Sciatic nerve (tissue), 2 donors: ENCODE measurements around the gene MUSK. TPM values are rescaled to one million over a fixed set of nuclear protein-coding genes. Genes with fewer than 3 reads are reported as not detected.
"Not testable (repeated sequence)": the region's sequence is repeated elsewhere in the genome, so short reads cannot be mapped to it uniquely, and the experiment has no call there.

Source experiments
- ATAC-seq: fragments of 200-7000 bp; cut with Tn5 transposase; one replicate; pipeline ENCODE4 v1.9.1; 2020; ENCODE audit warnings: mild to moderate bottlenecking, moderate library complexity
- DNase-seq: peaks from one replicate; pipeline ENCODE4 v3.0.0-alpha.2; 2020; ENCODE audit warnings: low spot score
- intact Hi-C: fragments of 100-400 bp; cut with DNase I; formaldehyde crosslinking; loops from one replicate; pipeline ENCODE4 v1.14.2; 2022
- total RNA-seq: library from RNA; stranded (reverse); fragmentation: NEBNext Ultra II Directional; extraction: Animal tissue kit (Norgen Biotek cat#: 25700); gene quantifications from one replicate; pipeline ENCODE4 v1.2.1, GENCODE V29; 2021
- donor health status: DM: no; HTN: no; CAD: no.
- donor health status: DM: no; HTN: no; CAD: no.

MUSK gene
- total RNA-seq, 1 donor from 2014 or later = 0.62 TPM

DNA sequence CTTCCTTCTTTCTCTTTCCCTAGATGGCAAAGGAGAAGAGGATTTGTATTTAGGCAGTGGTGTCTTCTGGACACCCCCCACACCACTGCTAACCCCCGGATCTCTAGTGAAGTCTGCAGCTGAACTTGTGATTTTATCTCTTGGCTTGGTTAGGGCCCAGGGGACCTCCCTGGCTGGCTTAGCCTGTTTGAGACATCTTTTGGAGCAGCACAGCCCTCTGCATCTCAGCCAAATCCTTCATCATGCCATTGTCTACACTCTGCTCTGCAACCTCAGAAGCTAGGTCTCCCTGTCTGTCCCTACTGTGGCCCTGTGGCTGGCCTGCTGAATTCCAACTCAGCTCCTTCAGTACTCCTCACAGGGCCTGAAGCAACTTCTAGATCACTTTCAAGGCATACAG is 81.7 kb downstream of the MUSK start:
- DNase-seq (peak; percentile 77), ATAC-seq (peak; percentile 89)
- intact Hi-C loops = no loop called here

DNA sequence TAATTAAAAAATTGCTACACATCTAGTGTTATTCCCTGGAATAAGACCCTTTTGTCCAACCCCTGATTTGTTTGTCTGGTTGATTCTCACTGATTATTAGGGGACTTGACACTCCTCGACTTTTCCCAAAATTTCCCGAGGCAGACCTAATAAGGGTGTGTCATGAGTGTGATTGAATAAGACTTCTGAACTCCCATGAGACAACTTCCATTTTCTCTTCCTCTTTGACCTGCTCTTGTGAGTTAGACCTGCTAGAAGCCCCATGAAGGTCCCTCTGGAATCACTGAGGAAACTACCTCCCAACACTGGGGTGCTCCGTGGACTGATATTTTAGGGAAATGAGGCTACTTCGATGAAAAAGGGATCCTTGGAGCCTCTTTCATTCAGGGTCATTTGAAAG is 83.4 kb downstream of the MUSK start:
- ATAC-seq = no peak
- intact Hi-C loops = no loop called here

GRCh38 chr9:110752766-110753165 is 84.2 kb downstream of the MUSK start:
- DNase-seq (no peak), ATAC-seq (no peak)
- intact Hi-C loops = no loop called here

More for the DNA sequence above, 83.4 kb downstream of the MUSK start:
- DNase-seq = no peak

- intact Hi-C loops = no loop called here
- DNase-seq (no peak), ATAC-seq (peak; percentile 87)
Measured at GRCh38 chr9:110753731-110754231, 85.2 kb downstream of the MUSK start.

DNA sequence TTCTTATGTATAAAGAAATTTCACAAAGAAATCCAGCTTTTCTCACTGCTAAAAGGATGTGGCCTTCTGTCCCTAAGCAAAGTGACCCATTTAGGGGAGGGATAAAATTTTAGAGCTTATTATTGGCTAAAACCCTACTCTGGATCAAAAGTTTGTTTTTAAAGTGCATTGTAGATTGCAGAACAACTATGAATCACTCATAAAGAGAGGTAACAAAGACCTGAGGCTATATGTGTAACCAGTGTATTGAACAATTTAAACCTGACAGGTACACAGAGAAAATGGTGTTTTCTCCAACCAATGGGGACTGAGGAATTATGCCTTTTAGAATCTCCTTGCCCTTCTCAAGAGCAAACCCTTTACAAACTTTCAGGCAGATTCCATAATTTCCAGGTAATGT is 86.6 kb downstream of the MUSK start:
- intact Hi-C loops = no loop called here
- ATAC-seq = no peak
- no peak for DNase-seq

GRCh38 chr9:110758201-110758600 is 89.6 kb downstream of the MUSK start:
- DNase-seq = no peak
- intact Hi-C loops = no loop called here
- ATAC-seq = no peak

GRCh38 chr9:110762783-110763182 is 94.2 kb downstream of the MUSK start:
- ATAC-seq (no peak), DNase-seq (no peak)
- intact Hi-C loops = no loop called here

GRCh38 chr9:110763568-110763967 is 95.0 kb downstream of the MUSK start:
- ATAC-seq (no peak), DNase-seq (no peak)
- intact Hi-C loops = no loop called here

GRCh38 chr9:110764006-110764405 is 95.4 kb downstream of the MUSK start:
- ATAC-seq (no peak), DNase-seq (no peak)
- intact Hi-C loops = no loop called here

DNA sequence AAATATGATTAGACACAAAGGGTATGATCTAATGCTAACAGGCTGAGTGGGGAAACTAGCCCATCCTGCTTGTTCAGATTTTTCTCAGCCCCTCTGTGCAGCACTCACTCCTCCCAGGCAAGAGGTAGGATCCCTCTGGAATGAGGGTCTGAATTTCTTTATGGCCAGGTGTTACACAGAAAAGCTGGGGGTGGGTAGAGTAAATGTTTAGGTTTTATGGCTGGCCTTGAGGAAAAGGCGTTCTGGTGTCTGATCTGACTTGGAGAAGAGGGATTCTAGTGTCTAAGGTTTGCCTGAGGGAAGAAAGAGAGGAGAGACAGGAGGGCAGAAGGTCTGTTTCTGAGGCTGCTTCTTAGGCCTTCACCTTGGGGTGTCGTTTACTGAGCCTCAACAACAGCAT is 97.3 kb downstream of the MUSK start:
- DNase-seq (no peak), ATAC-seq (no peak)
- intact Hi-C loops = no loop called here

- DNase-seq = peak; percentile 83
- peak; percentile 99 for ATAC-seq
- intact Hi-C loops = no loop called here
Measured at GRCh38 chr9:110767559-110768063, 99.0 kb downstream of the MUSK start.

- no peak for DNase-seq
Measured at GRCh38 chr9:110768886-110769285, 100.3 kb downstream of the MUSK start.

DNA sequence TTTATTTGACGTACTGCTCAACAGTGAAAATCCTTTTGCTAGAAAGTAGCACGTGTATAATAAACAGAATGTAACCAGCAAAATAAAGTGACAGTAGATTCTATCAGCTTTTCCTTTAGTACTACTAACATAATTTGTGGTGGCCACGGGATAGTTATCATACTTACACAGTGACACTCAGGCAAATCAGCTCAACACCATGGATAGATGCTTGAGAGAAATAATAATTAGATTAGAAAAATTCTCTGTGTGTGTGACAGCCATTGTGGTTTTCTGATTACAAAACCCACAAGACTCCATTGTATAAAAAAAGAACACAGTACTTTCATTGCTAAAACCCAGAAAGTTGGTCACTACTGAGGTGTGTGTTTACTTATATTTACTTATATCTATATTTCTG is 101.1 kb downstream of the MUSK start:
- no peak for ATAC-seq
- intact Hi-C loops = no loop called here
- no peak for DNase-seq

More at GRCh38 chr9:110768886-110769285, 100.3 kb downstream of the MUSK start:
- ATAC-seq = peak; percentile 64
- intact Hi-C loops = no loop called here

DNA sequence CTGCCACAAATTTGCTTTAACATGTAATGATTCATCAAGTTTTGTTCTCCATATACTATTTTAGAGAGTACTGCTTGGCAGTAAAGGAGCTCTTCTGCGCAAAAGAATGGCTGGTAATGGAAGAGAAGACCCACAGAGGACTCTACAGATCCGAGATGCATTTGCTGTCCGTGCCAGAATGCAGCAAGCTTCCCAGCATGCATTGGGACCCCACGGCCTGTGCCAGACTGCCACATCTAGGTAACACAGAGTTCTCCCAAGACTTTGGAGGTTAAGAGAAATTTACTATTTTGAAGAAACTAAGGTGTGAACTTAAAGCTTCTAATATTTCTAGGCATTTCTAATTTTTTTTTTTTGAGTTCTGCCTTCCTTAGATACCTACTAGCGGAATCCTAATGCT is 107.1 kb downstream of the MUSK start:
- no peak for DNase-seq
- peak; percentile 13 for ATAC-seq
- intact Hi-C loops = no loop called here

GRCh38 chr9:110776221-110776620 is 107.6 kb downstream of the MUSK start:
- no peak for DNase-seq
- no peak for ATAC-seq
- intact Hi-C loops = no loop called here

GRCh38 chr9:110777196-110777875 is 108.7 kb downstream of the MUSK start:
- DNase-seq = no peak
- intact Hi-C loops = no loop called here

GRCh38 chr9:110777876-110778215 is 109.3 kb downstream of the MUSK start:
- DNase-seq = no peak
- ATAC-seq = no peak
- intact Hi-C loops = no loop called here

More at GRCh38 chr9:110777196-110777875, 108.7 kb downstream of the MUSK start:
- peak; percentile 38 for ATAC-seq

- ATAC-seq (no peak), DNase-seq (no peak)
- intact Hi-C loops = no loop called here
Measured at GRCh38 chr9:110782701-110783100, 114.1 kb downstream of the MUSK start.

DNA sequence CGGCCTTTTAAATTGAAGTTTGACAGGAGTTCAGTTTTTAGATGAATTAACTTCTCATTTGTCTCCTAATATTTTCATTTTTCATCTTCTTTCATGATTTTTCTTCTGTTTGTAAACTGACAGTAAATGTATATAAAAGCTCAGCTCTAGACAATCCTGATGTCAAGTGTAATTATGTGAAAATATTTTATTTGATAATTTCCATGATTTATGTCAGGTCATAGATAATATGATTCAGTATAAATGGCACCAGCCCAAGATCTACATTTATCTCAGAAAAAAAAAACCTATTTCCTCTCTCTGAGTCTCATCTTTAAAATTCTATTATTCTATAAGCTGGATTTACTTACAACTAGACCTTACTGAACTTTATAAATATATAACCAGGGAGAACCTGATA is 115.7 kb downstream of the MUSK start:
- ATAC-seq = no peak
- intact Hi-C loops = no loop called here

DNA sequence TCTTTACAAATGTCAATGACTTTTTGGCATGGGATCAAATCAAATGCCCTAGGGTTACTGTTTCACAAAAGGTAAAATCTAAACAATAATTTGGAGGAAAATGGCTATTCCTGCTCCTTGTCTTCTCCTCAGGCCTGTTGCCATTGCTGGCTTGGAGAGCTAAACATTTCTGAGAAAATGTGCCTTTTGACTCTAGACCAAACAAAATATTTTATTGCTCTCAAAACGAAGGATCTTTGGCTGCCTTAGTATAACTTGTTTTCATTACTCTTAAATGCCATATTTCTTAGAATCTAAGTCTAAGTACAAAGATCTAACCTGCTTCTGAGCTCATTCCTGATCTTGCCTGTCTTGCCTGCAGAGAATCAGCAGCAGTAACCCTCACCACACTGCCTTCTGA is 116.6 kb downstream of the MUSK start:
- no peak for DNase-seq
- intact Hi-C loops = no loop called here
- ATAC-seq = peak; percentile 88

More for the DNA sequence above, 115.7 kb downstream of the MUSK start:
- DNase-seq = no peak

DNA sequence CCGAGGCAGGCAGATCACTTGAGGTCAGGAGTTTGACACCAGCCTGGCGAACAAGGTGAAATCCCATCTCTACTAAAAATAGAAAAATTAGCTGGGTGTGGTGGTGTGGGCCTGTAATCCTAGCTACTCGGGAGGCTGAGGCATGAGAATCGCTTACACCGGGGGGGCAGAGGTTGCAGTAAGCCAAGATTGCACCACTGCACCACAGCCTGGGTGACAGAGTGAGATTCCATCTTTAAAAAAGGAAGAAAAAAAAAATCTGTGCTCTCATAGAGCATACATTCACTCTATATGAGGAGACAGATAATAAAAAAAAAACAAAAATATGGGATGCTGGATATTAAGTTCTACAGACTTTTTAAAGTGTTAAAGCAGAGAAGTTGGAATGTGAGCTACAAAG is 119.8 kb downstream of the MUSK start:
- ATAC-seq, DNase-seq, intact Hi-C loops: not testable (repeated sequence)
